Activated T-helper 2 cell treated with anti-CD3 and anti-CD28 coated beads, Interferon-gamma antibody, Interleukin-2, Interleukin-4, amounts not matched to agents 10 μg/mL and 5 μg/mL and 100 μg/mL, durations not matched to agents 14 hours and 24 hours and 36 hours (primary cell): ENCODE measurements around the gene TAF1. TPM values are rescaled to one million over a fixed set of nuclear protein-coding genes. Genes with fewer than 3 reads are reported as not detected.
"Not testable (repeated sequence)": the region's sequence is repeated elsewhere in the genome, so short reads cannot be mapped to it uniquely, and the experiment has no call there.

Source experiments
- DNase-seq: peaks from one replicate; pipeline ENCODE4 v3.0.0; 2021; ENCODE audit warnings: low spot score
- H3K27ac Mint-ChIP-seq: one replicate; pipeline ENCODE4 v1.8.0; 2021; ENCODE audit warnings: mixed read lengths
- H3K27me3 Mint-ChIP-seq: one replicate; pipeline ENCODE4 v1.8.0; 2021; ENCODE audit warnings: low read depth, mixed read lengths
- H3K36me3 Mint-ChIP-seq: one replicate; pipeline ENCODE4 v1.8.0; 2021; ENCODE audit warnings: low read depth, mixed read lengths
- H3K4me1 Mint-ChIP-seq: one replicate; pipeline ENCODE4 v1.8.0; 2021; ENCODE audit warnings: low read depth, mixed read lengths
- H3K4me3 Mint-ChIP-seq: one replicate; pipeline ENCODE4 v1.8.0; 2021; ENCODE audit warnings: low read depth, mild to moderate bottlenecking, moderate library complexity, mixed read lengths
- H3K9me3 Mint-ChIP-seq: one replicate; pipeline ENCODE4 v1.8.0; 2021; ENCODE audit warnings: mixed read lengths
- intact Hi-C: fragments of 100-400 bp; cut with micrococcal nuclease; formaldehyde crosslinking; loops from one replicate; pipeline ENCODE4 v1.15.1; 2023
- total RNA-seq: library from RNA; stranded (reverse); gene quantifications from 2 replicates; pipeline ENCODE4 v1.2.3, GENCODE V29; 2022

TAF1 gene
- total RNA-seq, 1 donor from 2014 or later = 48.0 TPM

DNA sequence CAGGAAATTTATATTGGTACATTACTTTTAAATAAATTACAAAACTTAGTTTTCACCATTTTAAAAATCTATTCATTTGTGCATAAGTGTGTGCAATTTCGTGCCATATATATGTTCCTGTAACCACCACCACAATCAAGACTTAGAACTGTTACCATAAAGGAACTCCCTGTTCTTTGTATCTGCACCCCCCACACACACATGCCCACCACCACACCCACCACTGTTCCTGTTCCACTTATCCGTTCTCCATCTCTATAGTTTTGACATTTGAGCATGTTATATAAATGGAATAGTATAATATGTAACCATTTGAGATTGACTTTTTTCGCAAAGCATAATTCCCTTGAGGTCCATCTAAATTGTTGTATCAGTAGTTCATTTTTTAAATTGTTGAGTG lies 73.7 kb downstream of the TAF1 start:
- H3K4me3 Mint-ChIP-seq = no peak overlapping the region
- no peaks in the 10 kb centered on the region for H3K27me3 Mint-ChIP-seq
- DNase-seq = no peak
- intact Hi-C loops = no loop called here
- H3K9me3 Mint-ChIP-seq = no peaks in the 10 kb centered on the region
- peaks cover 43% of the 10 kb centered on the region for H3K36me3 Mint-ChIP-seq
- no peak overlapping the region for H3K27ac Mint-ChIP-seq
- peaks cover 3% of the 10 kb centered on the region for H3K4me1 Mint-ChIP-seq

GRCh38 chrX:71440401-71440800 lies 74.2 kb downstream of the TAF1 start:
- Mint-ChIP-seq H3K27me3 (no peaks in the 10 kb centered on the region), H3K27ac (no peak overlapping the region), H3K36me3 (peaks cover 44% of the 10 kb centered on the region), H3K9me3 (no peaks in the 10 kb centered on the region), H3K4me1 (peaks cover 3% of the 10 kb centered on the region), H3K4me3 (no peak overlapping the region)
- DNase-seq = no peak
- intact Hi-C loops = no loop called here

DNA sequence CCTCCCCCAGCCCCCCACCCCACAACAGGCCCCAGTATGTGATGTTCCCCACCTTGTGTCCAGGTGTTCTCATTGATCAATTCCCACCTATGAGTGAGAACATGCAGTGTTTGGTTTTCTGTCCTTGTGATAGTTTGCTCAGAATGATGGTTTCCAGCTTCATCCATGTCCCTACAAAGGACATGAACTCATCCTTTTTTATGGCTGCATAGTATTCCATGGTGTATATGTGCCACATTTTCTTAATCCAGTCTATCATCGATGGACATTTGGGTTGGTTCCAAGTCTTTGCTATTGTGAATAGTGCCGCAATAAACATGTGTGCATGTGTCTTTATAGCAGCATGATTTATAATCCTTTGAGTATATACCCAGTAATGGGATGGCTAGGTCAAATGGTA lies 75.7 kb downstream of the TAF1 start:
- peaks cover 47% of the 10 kb centered on the region for H3K36me3 Mint-ChIP-seq
- not testable (repeated sequence) for H3K4me3 Mint-ChIP-seq

GRCh38 chrX:71450433-71451106 lies 84.4 kb downstream of the TAF1 start:
- Mint-ChIP-seq H3K27ac (no peak overlapping the region), H3K4me3 (no peak overlapping the region), H3K9me3 (no peaks in the 10 kb centered on the region), H3K27me3 (no peaks in the 10 kb centered on the region), H3K4me1 (no peaks in the 10 kb centered on the region), H3K36me3 (peaks cover 26% of the 10 kb centered on the region)
- DNase-seq = no peak
- intact Hi-C loops = no loop called here

More for the DNA sequence above, 75.7 kb downstream of the TAF1 start:
- H3K4me1 Mint-ChIP-seq, DNase-seq, H3K27me3 Mint-ChIP-seq, H3K27ac Mint-ChIP-seq, H3K9me3 Mint-ChIP-seq, intact Hi-C loops: not testable (repeated sequence)

GRCh38 chrX:71451518-71451917 lies 85.4 kb downstream of the TAF1 start:
- intact Hi-C loops, H3K4me1 Mint-ChIP-seq, DNase-seq, H3K9me3 Mint-ChIP-seq, H3K27ac Mint-ChIP-seq, H3K27me3 Mint-ChIP-seq, H3K4me3 Mint-ChIP-seq: not testable (repeated sequence)
- H3K36me3 Mint-ChIP-seq = peaks cover 34% of the 10 kb centered on the region

GRCh38 chrX:71453056-71453455 lies 86.9 kb downstream of the TAF1 start:
- Mint-ChIP-seq H3K36me3 (peaks cover 38% of the 10 kb centered on the region), H3K27ac (no peak overlapping the region), H3K4me3 (no peak overlapping the region), H3K27me3 (no peaks in the 10 kb centered on the region), H3K4me1 (no peaks in the 10 kb centered on the region), H3K9me3 (no peaks in the 10 kb centered on the region)
- DNase-seq = no peak
- intact Hi-C loops = no loop called here

- H3K27ac Mint-ChIP-seq = no peak overlapping the region
Measured at GRCh38 chrX:71454222-71454621, 88.1 kb downstream of the TAF1 start.

GRCh38 chrX:71458866-71459265 lies 92.7 kb downstream of the TAF1 start:
- DNase-seq = no peak
- H3K4me3 Mint-ChIP-seq = no peak overlapping the region
- H3K4me1 Mint-ChIP-seq = no peaks in the 10 kb centered on the region
- H3K27me3 Mint-ChIP-seq = no peaks in the 10 kb centered on the region
- H3K36me3 Mint-ChIP-seq = peaks cover 76% of the 10 kb centered on the region
- no peak overlapping the region for H3K27ac Mint-ChIP-seq
- H3K9me3 Mint-ChIP-seq = no peaks in the 10 kb centered on the region
- intact Hi-C loops = no loop called here

More at GRCh38 chrX:71454222-71454621, 88.1 kb downstream of the TAF1 start:
- peaks cover 46% of the 10 kb centered on the region for H3K36me3 Mint-ChIP-seq
- no peaks in the 10 kb centered on the region for H3K4me1 Mint-ChIP-seq
- intact Hi-C loops = no loop called here
- H3K27me3 Mint-ChIP-seq = no peaks in the 10 kb centered on the region
- H3K4me3 Mint-ChIP-seq = no peak overlapping the region
- no peaks in the 10 kb centered on the region for H3K9me3 Mint-ChIP-seq
- DNase-seq = no peak

DNA sequence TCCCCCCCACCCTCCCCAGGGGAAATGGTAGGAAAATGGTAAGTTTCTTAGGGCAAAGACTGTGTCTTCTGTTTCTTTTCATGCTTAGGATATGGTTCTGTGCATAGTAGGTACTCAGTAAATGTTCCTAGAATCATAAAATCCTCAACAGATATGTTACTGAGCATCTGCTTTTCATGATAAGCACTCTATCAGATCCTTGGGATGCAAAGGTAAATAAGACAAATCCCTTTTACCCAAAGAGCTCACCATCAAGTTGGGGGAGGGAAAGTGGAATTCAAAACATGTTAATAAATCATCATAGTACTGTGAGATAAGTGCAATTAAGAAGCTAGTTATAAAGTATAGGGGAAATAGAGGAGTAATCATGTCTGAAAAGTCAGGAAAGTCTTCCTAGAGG lies 98.8 kb downstream of the TAF1 start:
- Mint-ChIP-seq H3K4me1 (no peaks in the 10 kb centered on the region), H3K9me3 (no peaks in the 10 kb centered on the region), H3K36me3 (peaks cover 54% of the 10 kb centered on the region), H3K27me3 (no peaks in the 10 kb centered on the region), H3K27ac (no peak overlapping the region), H3K4me3 (no peak overlapping the region)
- intact Hi-C loops = no loop called here
- no peak for DNase-seq

DNA sequence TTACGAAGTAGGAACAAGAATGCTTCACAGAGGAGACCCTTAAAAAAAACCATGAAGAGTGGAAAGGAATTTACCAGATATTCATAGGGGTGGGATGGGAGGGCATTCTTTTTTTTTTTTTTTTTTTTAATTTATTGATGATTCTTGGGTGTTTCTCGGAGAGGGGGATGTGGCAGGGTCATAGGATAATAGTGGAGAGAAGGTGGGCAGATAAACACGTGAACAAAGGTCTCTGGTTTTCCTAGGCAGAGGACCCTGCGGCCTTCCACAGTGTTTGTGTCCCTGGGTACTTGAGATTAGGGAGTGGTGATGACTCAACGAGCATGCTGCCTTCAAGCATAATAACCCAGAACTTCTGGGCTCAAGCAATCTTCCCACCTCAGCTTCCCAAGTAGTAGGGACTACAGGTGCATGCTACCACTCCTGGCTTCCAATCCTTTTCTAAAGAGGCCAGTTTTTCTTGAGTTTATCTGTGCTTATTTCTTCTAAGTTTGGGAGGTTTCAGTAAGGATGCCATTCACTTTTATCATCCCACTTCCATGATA lies 100.9 kb downstream of the TAF1 start:
- H3K4me3 Mint-ChIP-seq = no peak overlapping the region
- H3K27ac Mint-ChIP-seq = no peak overlapping the region
- no peaks in the 10 kb centered on the region for H3K9me3 Mint-ChIP-seq
- H3K36me3 Mint-ChIP-seq = peaks cover 34% of the 10 kb centered on the region
- intact Hi-C loops = no loop called here
- no peaks in the 10 kb centered on the region for H3K4me1 Mint-ChIP-seq
- H3K27me3 Mint-ChIP-seq = no peaks in the 10 kb centered on the region
- DNase-seq = no peak

DNA sequence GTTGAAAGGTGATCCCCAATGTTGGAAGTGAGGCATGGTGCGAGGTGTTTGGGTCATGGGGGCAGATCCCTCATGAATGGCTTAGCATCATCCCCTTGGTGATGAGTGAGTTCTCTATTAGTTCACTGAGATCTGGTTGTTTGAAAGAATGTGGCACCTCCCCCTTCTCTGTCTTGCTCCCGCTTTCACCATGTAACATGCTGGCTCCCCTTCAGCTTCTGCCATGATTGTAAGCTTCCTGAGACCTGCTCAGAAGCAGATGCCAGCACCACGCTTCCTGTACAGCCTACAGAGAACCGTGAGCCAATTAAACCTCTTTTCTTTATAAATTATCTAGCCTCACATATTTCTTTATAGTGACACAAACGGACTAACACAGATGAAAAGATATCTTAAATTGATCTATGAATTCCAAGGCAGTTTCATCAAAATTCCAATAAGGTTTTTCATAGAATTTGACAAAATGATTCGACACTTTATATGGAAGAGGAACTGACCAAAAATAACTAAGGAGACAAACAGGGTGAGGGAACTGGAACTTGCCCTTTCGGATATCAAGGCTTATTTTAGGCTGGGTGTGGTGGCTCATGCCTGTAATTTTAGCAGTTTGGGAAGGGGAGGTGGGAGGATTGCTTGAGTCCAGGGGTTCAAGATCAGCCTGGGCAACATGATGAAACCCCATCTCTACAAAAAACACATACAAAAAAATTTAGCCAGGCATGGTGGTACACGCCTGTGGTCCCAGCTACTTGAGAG lies 109.8 kb downstream of the TAF1 start:
- DNase-seq = no peak
- Mint-ChIP-seq H3K27me3 (no peaks in the 10 kb centered on the region), H3K4me3 (no peak overlapping the region), H3K27ac (no peak overlapping the region), H3K4me1 (peaks cover 1% of the 10 kb centered on the region), H3K9me3 (no peaks in the 10 kb centered on the region), H3K36me3 (no peaks in the 10 kb centered on the region)
- intact Hi-C loops = no loop called here

DNA sequence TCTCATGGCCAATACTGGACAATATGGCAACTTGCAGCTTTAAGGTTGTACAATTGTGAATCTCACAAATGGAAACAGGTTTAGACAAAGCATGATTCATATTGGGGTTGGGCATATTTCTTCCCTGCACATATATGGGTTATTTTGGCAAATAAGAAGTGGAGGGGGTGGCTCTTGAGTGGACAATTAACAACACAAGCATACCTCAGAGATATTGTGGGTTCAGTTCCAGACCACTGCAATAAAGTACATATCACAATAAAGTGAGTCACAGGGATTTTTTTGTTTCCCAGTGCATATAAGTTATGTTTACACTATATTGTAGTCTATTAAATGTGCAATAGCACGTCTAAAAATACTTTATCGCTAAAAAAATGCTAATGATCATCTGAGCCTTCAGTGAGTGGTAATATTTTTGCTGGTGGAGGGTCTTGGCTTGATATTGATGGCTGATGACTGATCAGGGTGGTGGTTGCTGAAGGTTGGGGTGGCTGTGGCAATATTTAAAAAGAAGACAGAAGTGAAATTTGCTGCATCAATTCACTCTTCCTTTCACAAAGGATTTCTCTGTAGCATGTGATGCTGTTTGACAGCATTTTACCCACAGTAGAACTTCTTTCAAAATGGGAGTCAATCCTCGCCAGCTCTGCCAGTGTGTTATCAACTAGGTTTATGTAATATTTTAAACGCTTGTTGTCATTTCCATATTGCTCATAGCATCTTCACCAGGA lies 116.2 kb downstream of the TAF1 start:
- no peaks in the 10 kb centered on the region for H3K36me3 Mint-ChIP-seq
- H3K9me3 Mint-ChIP-seq = no peaks in the 10 kb centered on the region
- H3K27me3 Mint-ChIP-seq = no peaks in the 10 kb centered on the region
- no peak for DNase-seq
- intact Hi-C loops = no loop called here
- no peak overlapping the region for H3K27ac Mint-ChIP-seq
- no peak overlapping the region for H3K4me3 Mint-ChIP-seq
- no peaks in the 10 kb centered on the region for H3K4me1 Mint-ChIP-seq

DNA sequence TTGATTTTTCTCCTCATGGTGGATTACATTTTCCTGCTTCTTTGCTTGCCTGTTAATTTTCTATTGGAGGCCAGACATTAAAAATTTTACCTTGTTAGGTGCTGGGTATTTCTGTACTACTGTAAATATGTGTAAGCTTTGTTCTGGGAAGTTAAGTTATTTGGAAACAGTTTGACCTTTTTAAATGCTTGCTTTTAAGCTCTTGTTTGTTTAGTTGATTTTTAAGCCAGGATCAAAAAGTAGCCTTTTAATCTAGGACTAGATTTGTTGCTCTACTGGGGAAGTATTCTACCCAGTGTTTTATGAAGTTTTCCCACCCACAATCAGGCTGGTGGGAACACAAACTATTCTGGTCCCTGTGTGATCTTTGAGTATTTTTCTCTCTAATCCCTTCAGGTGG lies 121.7 kb downstream of the TAF1 start:
- intact Hi-C loops = no loop called here
- Mint-ChIP-seq H3K4me1 (peaks cover 6% of the 10 kb centered on the region), H3K27me3 (no peaks in the 10 kb centered on the region), H3K4me3 (no peak overlapping the region), H3K36me3 (no peaks in the 10 kb centered on the region), H3K9me3 (no peaks in the 10 kb centered on the region), H3K27ac (no peak overlapping the region)
- no peak for DNase-seq
